T47D (cell line): ENCODE data around the gene VEPH1.

ENCODE experiments used
- DNase-seq, 2 experiments: peaks; one replicate each; pipeline versions ENCODE4 v3.0.0 to v3.0.0-alpha.2; 2011 to 2012; ENCODE audit warnings: low read depth in 1 of 2, low spot score in 1 of 2
- JUND ChIP-seq: IDR thresholded peaks from 2 replicates; pipeline ENCODE4 v1.6.1; 2012; ENCODE audit warnings: low read depth
- in situ Hi-C: cut with HindIII; loops from 2 replicates; pipeline ENCODE4 v1.10.0; 2016; ENCODE audit warnings: low sequenced_read_pairs, low pct_unique_long_range_greater_than_20kb

VEPH1 gene

GRCh38 chr3:157408499-157409149, 94.6 kb downstream of the VEPH1 start:
- TF ChIP-seq JUND, result no peak
- in situ Hi-C loops, result no loop called here
- peak in 1 of 2 experiments; percentile 61 for DNase-seq

GRCh38 chr3:157407769-157408168, 95.4 kb downstream of the VEPH1 start:
- no peak for TF ChIP-seq JUND
- in situ Hi-C loops, result no loop called here
- DNase-seq, result no peak

GRCh38 chr3:157406394-157406793, 96.8 kb downstream of the VEPH1 start:
- TF ChIP-seq JUND, result no peak
- DNase-seq, result no peak
- in situ Hi-C loops, result no loop called here

GRCh38 chr3:157405457-157405856, 97.8 kb downstream of the VEPH1 start:
- in situ Hi-C loops, result no loop called here
- no peak for DNase-seq
- no peak for TF ChIP-seq JUND

- no peak for TF ChIP-seq JUND
- no peak for DNase-seq
- in situ Hi-C loops, result no loop called here
These were observed 98.8 kb downstream of the VEPH1 start for GRCh38 chr3:157404381-157404780.

GRCh38 chr3:157398598-157398997, 104.6 kb downstream of the VEPH1 start:
- no peak for DNase-seq
- in situ Hi-C loops, result no loop called here
- TF ChIP-seq JUND, result no peak

- in situ Hi-C loops, result no loop called here
- no peak for TF ChIP-seq JUND
- DNase-seq, result no peak
These were observed 108.8 kb downstream of the VEPH1 start for GRCh38 chr3:157394411-157394810.

GRCh38 chr3:157393113-157393512, 110.1 kb downstream of the VEPH1 start:
- in situ Hi-C loops, result no loop called here
- no peak for TF ChIP-seq JUND
- DNase-seq, result no peak

- TF ChIP-seq JUND, result no peak
- no peak for DNase-seq
- in situ Hi-C loops, result no loop called here
These were observed 111.1 kb downstream of the VEPH1 start for GRCh38 chr3:157392104-157392503.

- DNase-seq, result no peak
- in situ Hi-C loops, result no loop called here
- TF ChIP-seq JUND, result no peak
These were observed 112.3 kb downstream of the VEPH1 start for GRCh38 chr3:157390713-157391515.

GRCh38 chr3:157388976-157389375, 114.2 kb downstream of the VEPH1 start:
- no peak for DNase-seq
- in situ Hi-C loops, result no loop called here
- no peak for TF ChIP-seq JUND

- TF ChIP-seq JUND, result no peak
- in situ Hi-C loops, result no loop called here
- DNase-seq, result no peak
These were observed 115.3 kb downstream of the VEPH1 start for GRCh38 chr3:157387708-157388435.

- in situ Hi-C loops, result no loop called here
- TF ChIP-seq JUND, result no peak
- no peak for DNase-seq
These were observed 118.7 kb downstream of the VEPH1 start for GRCh38 chr3:157384491-157384890.

GRCh38 chr3:157384031-157384430, 119.2 kb downstream of the VEPH1 start:
- TF ChIP-seq JUND, result no peak
- in situ Hi-C loops, result no loop called here
- no peak for DNase-seq
